AG04450 (cell line): Measurements from ENCODE around the gene MANSC4. TPM values are rescaled to one million over a fixed set of nuclear protein-coding genes. Genes with fewer than 3 reads are reported as not detected.
A peak's percentile ranks its signal among the peaks of the same experiment; 100 is the strongest.
"Not testable (repeated sequence)": the region's sequence is repeated elsewhere in the genome, so short reads cannot be mapped to it uniquely, and the experiment has no call there.

ENCODE experiments used
- CTCF ChIA-PET: fragments of 300-600, 350-600 bp; formaldehyde crosslinking; extraction: SDS; loops from one replicate; lab custom pipeline; 2022; ENCODE audit warnings: antibody characterized with exemption, inconsistent platforms; lab: Charles Lee
- POLR2A ChIA-PET: fragments of 350-600 bp; formaldehyde crosslinking; extraction: SDS; loops from one replicate; lab custom pipeline; 2021; ENCODE audit warnings: antibody characterized with exemption, inconsistent platforms; lab: Yijun Ruan, JAX
- DNase-seq: peaks from one replicate; pipeline ENCODE4 v3.0.0-alpha.2; 2011; ENCODE audit warnings: low read depth, low spot score
- H3K27ac ChIP-seq: one replicate; pipeline ENCODE4 v1.5.1; 2012; ENCODE audit warnings: low read depth, low read length, control low read depth
- H3K27me3 ChIP-seq: one replicate; pipeline ENCODE4 v1.6.0; 2012; ENCODE audit warnings: low read length; ENCODE audit not compliant: control insufficient read depth, insufficient read depth
- H3K4me3 ChIP-seq: 2 replicates; pipeline ENCODE4 v1.5.1; 2011; ENCODE audit warnings: mild to moderate bottlenecking, low read depth, low read length, control low read depth
- H3K9me3 ChIP-seq: 2 replicates; pipeline ENCODE4 v1.5.1; 2012; ENCODE audit warnings: low read length; ENCODE audit not compliant: control insufficient read depth, insufficient read depth
- CTCF ChIP-seq: IDR thresholded peaks from 2 replicates; pipeline ENCODE4 v1.5.1; 2011; ENCODE audit warnings: low read depth, low read length, control low read depth, inconsistent platforms
- polyA plus RNA-seq: library from polyadenylated mRNA; depleted of rRNA; stranded (reverse); fragments of >200 nt; gene quantifications from 2 replicates; pipeline ENCODE4 v1.2.3, GENCODE V29; 2011

MANSC4 gene
- polyA plus RNA-seq, 1 experiment = not detected

- Histone ChIP-seq H3K4me3 (no peak overlapping the region), H3K27me3 (no peaks in the 10 kb centered on the region), H3K27ac (no peak overlapping the region), H3K9me3 (peaks cover 3% of the 10 kb centered on the region; the same call in 1 of the 2 replicates)
- ChIA-PET POLR2A (no interaction called here), CTCF (interaction anchor here (0.7 to 2.8 kb wide), 2 partner anchors 22 to 186 kb away, joined by 3 to 11 read pairs; no protein-coding TSS in a partner anchor)
- TF ChIP-seq CTCF = no peak
- DNase-seq = no peak
Observed at GRCh38 chr12:27754795-27755194, 25.2 kb downstream of the MANSC4 start.

- peak overlapping the region; percentile 12 for H3K27ac ChIP-seq
- H3K27me3 ChIP-seq = no peaks in the 10 kb centered on the region
- no peak overlapping the region for H3K4me3 ChIP-seq
- no peak for TF ChIP-seq CTCF
- ChIA-PET CTCF (no interaction called here), POLR2A (no interaction called here)
- peaks cover 3% of the 10 kb centered on the region; the same call in 1 of the 2 replicates for H3K9me3 ChIP-seq
- no peak for DNase-seq
Observed at GRCh38 chr12:27751386-27752047, 28.5 kb downstream of the MANSC4 start.

GRCh38 chr12:27747111-27747820 lies 32.8 kb downstream of the MANSC4 start:
- POLR2A ChIA-PET = no interaction called here
- CTCF ChIA-PET = interaction anchor here (0.5 to 1.2 kb wide), 3 partner anchors 14 to 194 kb away, joined by 3 to 5 read pairs (median 4); no protein-coding TSS in a partner anchor
- Histone ChIP-seq H3K27me3 (no peaks in the 10 kb centered on the region), H3K4me3 (no peak overlapping the region), H3K9me3 (peaks cover 3% of the 10 kb centered on the region; the same call in 1 of the 2 replicates), H3K27ac (no peak overlapping the region)
- no peak for DNase-seq
- TF ChIP-seq CTCF = no peak

GRCh38 chr12:27745734-27746133 lies 34.3 kb downstream of the MANSC4 start:
- DNase-seq, H3K27ac ChIP-seq, POLR2A ChIA-PET, H3K27me3 ChIP-seq, H3K9me3 ChIP-seq, H3K4me3 ChIP-seq: not testable (repeated sequence)
- CTCF ChIA-PET = interaction anchor here (1.1 kb wide), 2 partner anchors 12 to 195 kb away, joined by 3 to 5 read pairs; no protein-coding TSS in a partner anchor

GRCh38 chr12:27743601-27744000 lies 36.4 kb downstream of the MANSC4 start:
- no peak for DNase-seq
- ChIA-PET POLR2A (no interaction called here), CTCF (no interaction called here)
- no peak overlapping the region for H3K27ac ChIP-seq
- no peaks in the 10 kb centered on the region for H3K27me3 ChIP-seq
- H3K4me3 ChIP-seq = no peak overlapping the region
- H3K9me3 ChIP-seq = no peaks in the 10 kb centered on the region
- TF ChIP-seq CTCF = no peak

- H3K4me3 ChIP-seq, H3K27me3 ChIP-seq, H3K27ac ChIP-seq, H3K9me3 ChIP-seq, DNase-seq, POLR2A ChIA-PET: not testable (repeated sequence)
- CTCF ChIA-PET = interaction anchor here (0.6 to 7.2 kb wide), 16 partner anchors 8 to 1139 kb away, joined by 3 to 100 read pairs (median 7); no protein-coding TSS in a partner anchor
Observed at GRCh38 chr12:27734321-27734720, 45.7 kb downstream of the MANSC4 start.
